GM23338 (cell line): ENCODE data around the gene ATP5F1A.

Experiments
- EZH2phosphoT487 ChIP-seq: fragments of 200-600 bp; sonication (generic); IDR thresholded peaks from one replicate; pipeline ENCODE4 v1.8.1; 2018; ENCODE audit warnings: antibody characterized with exemption; ENCODE audit not compliant: unreplicated experiment
- POLR2AphosphoS5 ChIP-seq: IDR thresholded peaks from 2 replicates; pipeline ENCODE4 v1.6.1; 2016; ENCODE audit warnings: antibody characterized with exemption, low read depth
- TF ChIP-seq, protein P1 (sequence below): fragments of 250-450 bp; sonication (Bioruptor Pico); IDR thresholded peaks from 2 replicates; pipeline ENCODE4 v1.5.0; 2020; ENCODE audit warnings: mild to moderate bottlenecking, moderate library complexity
- TF ChIP-seq, protein P2 (sequence below), 2 experiments: fragments of 200-600 bp in 1 of 2; sonication (generic) in 1 of 2; conservative IDR thresholded peaks; 2 replicates each; pipeline versions ENCODE4 v1.5.1 to v1.6.1; 2016 to 2017; ENCODE audit warnings: antibody characterized with exemption in 2 of 2, low read depth in 2 of 2, mild to moderate bottlenecking in 2 of 2, moderate library complexity in 1 of 2
- TF ChIP-seq, protein P3 (sequence below): IDR thresholded peaks from one replicate; pipeline ENCODE4 v1.6.1; 2018; ENCODE audit warnings: antibody characterized with exemption; ENCODE audit not compliant: unreplicated experiment
- TF ChIP-seq, protein P4 (sequence below): IDR thresholded peaks from 2 replicates; pipeline ENCODE4 v1.6.1; 2016; ENCODE audit warnings: antibody characterized with exemption

DNA sequence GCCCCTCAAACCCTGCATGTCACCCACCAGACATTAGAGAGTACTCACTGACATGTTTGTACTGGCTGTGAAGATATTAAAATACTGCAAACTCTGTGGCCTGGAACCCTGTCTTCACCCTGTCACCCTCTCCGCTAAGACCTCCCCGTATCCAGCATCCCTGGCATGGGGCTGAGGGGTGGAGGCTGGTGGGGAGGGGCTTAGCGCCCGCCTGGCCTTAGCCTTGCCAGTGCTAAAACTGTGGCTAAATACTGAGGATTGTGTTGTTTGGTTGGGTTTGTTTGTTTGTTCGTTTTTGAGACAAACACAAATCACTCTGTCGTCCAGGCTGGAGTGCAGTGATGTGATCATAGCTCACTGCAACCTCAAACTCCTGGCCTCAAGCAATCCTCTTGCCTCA, 27.9 kb downstream of the ATP5F1A start:
- TF ChIP-seq, protein P1, sequence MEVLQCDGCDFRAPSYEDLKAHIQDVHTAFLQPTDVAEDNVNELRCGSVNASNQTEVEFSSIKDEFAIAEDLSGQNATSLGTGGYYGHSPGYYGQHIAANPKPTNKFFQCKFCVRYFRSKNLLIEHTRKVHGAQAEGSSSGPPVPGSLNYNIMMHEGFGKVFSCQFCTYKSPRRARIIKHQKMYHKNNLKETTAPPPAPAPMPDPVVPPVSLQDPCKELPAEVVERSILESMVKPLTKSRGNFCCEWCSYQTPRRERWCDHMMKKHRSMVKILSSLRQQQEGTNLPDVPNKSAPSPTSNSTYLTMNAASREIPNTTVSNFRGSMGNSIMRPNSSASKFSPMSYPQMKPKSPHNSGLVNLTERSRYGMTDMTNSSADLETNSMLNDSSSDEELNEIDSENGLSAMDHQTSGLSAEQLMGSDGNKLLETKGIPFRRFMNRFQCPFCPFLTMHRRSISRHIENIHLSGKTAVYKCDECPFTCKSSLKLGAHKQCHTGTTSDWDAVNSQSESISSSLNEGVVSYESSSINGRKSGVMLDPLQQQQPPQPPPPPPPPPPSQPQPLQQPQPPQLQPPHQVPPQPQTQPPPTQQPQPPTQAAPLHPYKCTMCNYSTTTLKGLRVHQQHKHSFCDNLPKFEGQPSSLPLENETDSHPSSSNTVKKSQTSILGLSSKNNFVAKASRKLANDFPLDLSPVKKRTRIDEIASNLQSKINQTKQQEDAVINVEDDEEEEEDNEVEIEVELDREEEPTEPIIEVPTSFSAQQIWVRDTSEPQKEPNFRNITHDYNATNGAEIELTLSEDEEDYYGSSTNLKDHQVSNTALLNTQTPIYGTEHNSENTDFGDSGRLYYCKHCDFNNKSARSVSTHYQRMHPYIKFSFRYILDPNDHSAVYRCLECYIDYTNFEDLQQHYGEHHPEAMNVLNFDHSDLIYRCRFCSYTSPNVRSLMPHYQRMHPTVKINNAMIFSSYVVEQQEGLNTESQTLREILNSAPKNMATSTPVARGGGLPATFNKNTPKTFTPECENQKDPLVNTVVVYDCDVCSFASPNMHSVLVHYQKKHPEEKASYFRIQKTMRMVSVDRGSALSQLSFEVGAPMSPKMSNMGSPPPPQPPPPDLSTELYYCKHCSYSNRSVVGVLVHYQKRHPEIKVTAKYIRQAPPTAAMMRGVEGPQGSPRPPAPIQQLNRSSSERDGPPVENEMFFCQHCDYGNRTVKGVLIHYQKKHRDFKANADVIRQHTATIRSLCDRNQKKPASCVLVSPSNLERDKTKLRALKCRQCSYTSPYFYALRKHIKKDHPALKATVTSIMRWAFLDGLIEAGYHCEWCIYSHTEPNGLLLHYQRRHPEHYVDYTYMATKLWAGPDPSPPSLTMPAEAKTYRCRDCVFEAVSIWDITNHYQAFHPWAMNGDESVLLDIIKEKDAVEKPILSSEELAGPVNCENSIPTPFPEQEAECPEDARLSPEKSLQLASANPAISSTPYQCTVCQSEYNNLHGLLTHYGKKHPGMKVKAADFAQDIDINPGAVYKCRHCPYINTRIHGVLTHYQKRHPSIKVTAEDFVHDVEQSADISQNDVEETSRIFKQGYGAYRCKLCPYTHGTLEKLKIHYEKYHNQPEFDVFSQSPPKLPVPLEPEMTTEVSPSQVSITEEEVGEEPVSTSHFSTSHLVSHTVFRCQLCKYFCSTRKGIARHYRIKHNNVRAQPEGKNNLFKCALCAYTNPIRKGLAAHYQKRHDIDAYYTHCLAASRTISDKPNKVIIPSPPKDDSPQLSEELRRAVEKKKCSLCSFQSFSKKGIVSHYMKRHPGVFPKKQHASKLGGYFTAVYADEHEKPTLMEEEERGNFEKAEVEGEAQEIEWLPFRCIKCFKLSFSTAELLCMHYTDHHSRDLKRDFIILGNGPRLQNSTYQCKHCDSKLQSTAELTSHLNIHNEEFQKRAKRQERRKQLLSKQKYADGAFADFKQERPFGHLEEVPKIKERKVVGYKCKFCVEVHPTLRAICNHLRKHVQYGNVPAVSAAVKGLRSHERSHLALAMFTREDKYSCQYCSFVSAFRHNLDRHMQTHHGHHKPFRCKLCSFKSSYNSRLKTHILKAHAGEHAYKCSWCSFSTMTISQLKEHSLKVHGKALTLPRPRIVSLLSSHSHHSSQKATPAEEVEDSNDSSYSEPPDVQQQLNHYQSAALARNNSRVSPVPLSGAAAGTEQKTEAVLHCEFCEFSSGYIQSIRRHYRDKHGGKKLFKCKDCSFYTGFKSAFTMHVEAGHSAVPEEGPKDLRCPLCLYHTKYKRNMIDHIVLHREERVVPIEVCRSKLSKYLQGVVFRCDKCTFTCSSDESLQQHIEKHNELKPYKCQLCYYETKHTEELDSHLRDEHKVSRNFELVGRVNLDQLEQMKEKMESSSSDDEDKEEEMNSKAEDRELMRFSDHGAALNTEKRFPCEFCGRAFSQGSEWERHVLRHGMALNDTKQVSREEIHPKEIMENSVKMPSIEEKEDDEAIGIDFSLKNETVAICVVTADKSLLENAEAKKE = no peak
- TF ChIP-seq, protein P2, sequence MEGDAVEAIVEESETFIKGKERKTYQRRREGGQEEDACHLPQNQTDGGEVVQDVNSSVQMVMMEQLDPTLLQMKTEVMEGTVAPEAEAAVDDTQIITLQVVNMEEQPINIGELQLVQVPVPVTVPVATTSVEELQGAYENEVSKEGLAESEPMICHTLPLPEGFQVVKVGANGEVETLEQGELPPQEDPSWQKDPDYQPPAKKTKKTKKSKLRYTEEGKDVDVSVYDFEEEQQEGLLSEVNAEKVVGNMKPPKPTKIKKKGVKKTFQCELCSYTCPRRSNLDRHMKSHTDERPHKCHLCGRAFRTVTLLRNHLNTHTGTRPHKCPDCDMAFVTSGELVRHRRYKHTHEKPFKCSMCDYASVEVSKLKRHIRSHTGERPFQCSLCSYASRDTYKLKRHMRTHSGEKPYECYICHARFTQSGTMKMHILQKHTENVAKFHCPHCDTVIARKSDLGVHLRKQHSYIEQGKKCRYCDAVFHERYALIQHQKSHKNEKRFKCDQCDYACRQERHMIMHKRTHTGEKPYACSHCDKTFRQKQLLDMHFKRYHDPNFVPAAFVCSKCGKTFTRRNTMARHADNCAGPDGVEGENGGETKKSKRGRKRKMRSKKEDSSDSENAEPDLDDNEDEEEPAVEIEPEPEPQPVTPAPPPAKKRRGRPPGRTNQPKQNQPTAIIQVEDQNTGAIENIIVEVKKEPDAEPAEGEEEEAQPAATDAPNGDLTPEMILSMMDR (conservative IDR thresholded peaks at IDR 0.05; ENCODE audit: low read depth in 2 of 2) = no peak
- TF ChIP-seq POLR2AphosphoS5 = no peak
- no peak for TF ChIP-seq EZH2phosphoT487
- TF ChIP-seq, protein P3, sequence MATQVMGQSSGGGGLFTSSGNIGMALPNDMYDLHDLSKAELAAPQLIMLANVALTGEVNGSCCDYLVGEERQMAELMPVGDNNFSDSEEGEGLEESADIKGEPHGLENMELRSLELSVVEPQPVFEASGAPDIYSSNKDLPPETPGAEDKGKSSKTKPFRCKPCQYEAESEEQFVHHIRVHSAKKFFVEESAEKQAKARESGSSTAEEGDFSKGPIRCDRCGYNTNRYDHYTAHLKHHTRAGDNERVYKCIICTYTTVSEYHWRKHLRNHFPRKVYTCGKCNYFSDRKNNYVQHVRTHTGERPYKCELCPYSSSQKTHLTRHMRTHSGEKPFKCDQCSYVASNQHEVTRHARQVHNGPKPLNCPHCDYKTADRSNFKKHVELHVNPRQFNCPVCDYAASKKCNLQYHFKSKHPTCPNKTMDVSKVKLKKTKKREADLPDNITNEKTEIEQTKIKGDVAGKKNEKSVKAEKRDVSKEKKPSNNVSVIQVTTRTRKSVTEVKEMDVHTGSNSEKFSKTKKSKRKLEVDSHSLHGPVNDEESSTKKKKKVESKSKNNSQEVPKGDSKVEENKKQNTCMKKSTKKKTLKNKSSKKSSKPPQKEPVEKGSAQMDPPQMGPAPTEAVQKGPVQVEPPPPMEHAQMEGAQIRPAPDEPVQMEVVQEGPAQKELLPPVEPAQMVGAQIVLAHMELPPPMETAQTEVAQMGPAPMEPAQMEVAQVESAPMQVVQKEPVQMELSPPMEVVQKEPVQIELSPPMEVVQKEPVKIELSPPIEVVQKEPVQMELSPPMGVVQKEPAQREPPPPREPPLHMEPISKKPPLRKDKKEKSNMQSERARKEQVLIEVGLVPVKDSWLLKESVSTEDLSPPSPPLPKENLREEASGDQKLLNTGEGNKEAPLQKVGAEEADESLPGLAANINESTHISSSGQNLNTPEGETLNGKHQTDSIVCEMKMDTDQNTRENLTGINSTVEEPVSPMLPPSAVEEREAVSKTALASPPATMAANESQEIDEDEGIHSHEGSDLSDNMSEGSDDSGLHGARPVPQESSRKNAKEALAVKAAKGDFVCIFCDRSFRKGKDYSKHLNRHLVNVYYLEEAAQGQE = no peak
- TF ChIP-seq, protein P4, sequence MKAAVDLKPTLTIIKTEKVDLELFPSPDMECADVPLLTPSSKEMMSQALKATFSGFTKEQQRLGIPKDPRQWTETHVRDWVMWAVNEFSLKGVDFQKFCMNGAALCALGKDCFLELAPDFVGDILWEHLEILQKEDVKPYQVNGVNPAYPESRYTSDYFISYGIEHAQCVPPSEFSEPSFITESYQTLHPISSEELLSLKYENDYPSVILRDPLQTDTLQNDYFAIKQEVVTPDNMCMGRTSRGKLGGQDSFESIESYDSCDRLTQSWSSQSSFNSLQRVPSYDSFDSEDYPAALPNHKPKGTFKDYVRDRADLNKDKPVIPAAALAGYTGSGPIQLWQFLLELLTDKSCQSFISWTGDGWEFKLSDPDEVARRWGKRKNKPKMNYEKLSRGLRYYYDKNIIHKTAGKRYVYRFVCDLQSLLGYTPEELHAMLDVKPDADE = no peak
